Measurements from ENCODE around the gene ACOXL. TPM values are rescaled to one million over a fixed set of nuclear protein-coding genes. Genes with fewer than 3 reads are reported as not detected.

Gene ACOXL
- total and polyA plus RNA-seq, 2 of the 8 experiments (the other 6 are each of a cell fraction or from before 2014, with no cell fraction given), result 11.4 to 20.6 TPM

GRCh38 chr2:111159641-111160040 is 427.3 kb downstream of the ACOXL start:
- H3K36me3 ChIP-seq (ENCODE audit: control insufficient read depth in 2 of 4, insufficient read depth in 4 of 4, low read length in 3 of 4), result peaks cover 6 to 49% (median 10%) of the 10 kb centered on the region in 4 experiments; a peak in 5 of 8 replicates
- H3K27me3 ChIP-seq (replicated peaks in 1 of 4; ENCODE audit: control insufficient read depth in 3 of 4, extremely low read depth in 1 of 4, insufficient read depth in 3 of 4, low read length in 3 of 4), result no peaks in the 10 kb centered on the region
- no peak overlapping the region for H2BK5ac ChIP-seq (ENCODE audit: low read depth, low read length)
- no peak overlapping the region for H2AK5ac ChIP-seq (ENCODE audit: low read depth, low read length)
- H2BK15ac ChIP-seq (ENCODE audit: low read length), result no peak overlapping the region
- FAIRE-seq, result no peak
- 97% methylated on average over 5 of the region's 5 CpGs; no CpG with 5 or more reads in 1 of the 2 experiments for WGBS, 2 experiments (ENCODE audit: extremely low coverage in 1 of 2, insufficient coverage in 1 of 2, insufficient read length in 1 of 2, insufficient replicate concordance in 2 of 2, low coverage in 1 of 2, low lambda C conversion rate in 2 of 2, missing lambda C conversion rate in 1 of 2)
- no peak overlapping the region for H4K5ac ChIP-seq (ENCODE audit: insufficient read length, low read depth, low read length)
- peaks cover 5 to 22% of the 10 kb centered on the region in 2 experiments for H4K20me1 ChIP-seq (replicated peaks in 1 of 2; ENCODE audit: control insufficient read depth in 1 of 2, insufficient read depth in 2 of 2, low read length in 2 of 2)
- H3K4me3 ChIP-seq (ENCODE audit: extremely low read depth in 1 of 4, insufficient read depth in 2 of 4, low read depth in 3 of 4, low read length in 4 of 4), result no peak overlapping the region
- no peak overlapping the region for H3K4me2 ChIP-seq (ENCODE audit: insufficient read depth in 1 of 2, low read depth in 2 of 2, low read length in 2 of 2)
- no peak overlapping the region for H3K14ac ChIP-seq (ENCODE audit: insufficient read length)
- no peak overlapping the region for H3K4ac ChIP-seq (replicated peaks; ENCODE audit: insufficient read length, low read depth, low read length)
- no peak overlapping the region for H3K23ac ChIP-seq (ENCODE audit: insufficient read length)
- peaks cover 0 to 28% of the 10 kb centered on the region in 2 experiments; a peak in 3 of 4 replicates for H3K79me2 ChIP-seq (ENCODE audit: control insufficient read depth in 1 of 2, insufficient read depth in 2 of 2, low read length in 2 of 2)
- no peak overlapping the region for H2BK120ac ChIP-seq (replicated peaks; ENCODE audit: low read depth, low read length)
- no peak overlapping the region for H2BK20ac ChIP-seq (ENCODE audit: low read length)
- no peak for DNase-seq (ENCODE audit: low read depth in 1 of 2, low spot score in 2 of 2)
- H3K56ac ChIP-seq (replicated peaks; ENCODE audit: insufficient read length, low read depth, low read length), result no peak overlapping the region
- H3K9me3 ChIP-seq (ENCODE audit: insufficient read depth in 2 of 2, low read depth in 1 of 2, low read length in 1 of 2), result no peaks in the 10 kb centered on the region
- no peak overlapping the region for H3K18ac ChIP-seq (ENCODE audit: extremely low read depth, low read length)
- no peak overlapping the region for H2AFZ ChIP-seq (ENCODE audit: low read length)
- no peak overlapping the region for H3K27ac ChIP-seq (ENCODE audit: low read depth, low read length)
- no peak overlapping the region for H4K8ac ChIP-seq (ENCODE audit: extremely low read depth, insufficient read depth, low read length)
- no peak overlapping the region for H2BK12ac ChIP-seq (ENCODE audit: low read depth, low read length)
- H3K79me1 ChIP-seq (ENCODE audit: low read depth, low read length), result peaks cover 22% of the 10 kb centered on the region
- ChIA-PET CTCF (ENCODE audit: partially characterized antibody) (interaction anchor here (1.3 kb wide), 1 partner anchor 12 kb away, joined by 3 read pairs; no protein-coding TSS in a partner anchor), POLR2A (ENCODE audit: partially characterized antibody) (interaction anchor here (1.0 kb wide), 1 partner anchor 9 kb away, joined by 3 read pairs; no protein-coding TSS in a partner anchor)
- H3K4me1 ChIP-seq (replicated peaks in 1 of 4; ENCODE audit: control insufficient read depth in 3 of 4, insufficient read depth in 4 of 4, low read length in 3 of 4), result peaks cover 5 to 20% (median 13%) of the 10 kb centered on the region in 4 experiments
- H3K23me2 ChIP-seq (ENCODE audit: low read depth, low read length), result no peaks in the 10 kb centered on the region
- H4K91ac ChIP-seq (replicated peaks; ENCODE audit: insufficient read length, low read length), result no peak overlapping the region
- H3K9ac ChIP-seq (replicated peaks in 1 of 4; ENCODE audit: extremely low read depth in 1 of 4, low read depth in 3 of 4, low read length in 3 of 4), result no peak overlapping the region
- TF ChIP-seq GTF2F1 (IDR thresholded peaks at IDR 0.05; ENCODE audit: borderline replicate concordance, low read depth, low read length) (no peak), CEBPB (IDR thresholded peaks at IDR 0.05; ENCODE audit: low read depth, low read length) (no peak), EP300 (IDR thresholded peaks at IDR 0.05; ENCODE audit: borderline replicate concordance in 1 of 2, low read depth in 2 of 2, low read length in 2 of 2) (no peak), HDAC2 (IDR thresholded peaks at IDR 0.05; ENCODE audit: borderline replicate concordance in 1 of 2, low read depth in 2 of 2, low read length in 2 of 2) (no peak), MAFK (IDR thresholded peaks at IDR 0.05; ENCODE audit: low read depth, low read length) (no peak), SP1 (IDR thresholded peaks at IDR 0.05; ENCODE audit: low read depth, low read length) (no peak), NANOG (IDR thresholded peaks at IDR 0.05; ENCODE audit: insufficient read depth, low read depth, low read length, poor library complexity, severe bottlenecking) (no peak), EGR1 (IDR thresholded peaks at IDR 0.05; ENCODE audit: borderline replicate concordance, low read depth, low read length) (no peak), PHF8 (conservative IDR thresholded peaks at IDR 0.05; ENCODE audit: low read depth, low read length) (no peak), RBBP5 (IDR thresholded peaks at IDR 0.05; ENCODE audit: borderline replicate concordance, low read depth, low read length) (no peak), E2F6 (IDR thresholded peaks at IDR 0.05) (no peak), RFX5 (IDR thresholded peaks at IDR 0.05; ENCODE audit: borderline replicate concordance, low read depth, low read length) (no peak), SUZ12 (IDR thresholded peaks at IDR 0.05; ENCODE audit: low read length) (no peak)
